Activated CD4-positive, alpha-beta T cell treated with anti-CD3 and anti-CD28 coated beads, Interleukin-2, amount 50 U/mL, for 24 hours (primary cell): ENCODE results near the gene ZCCHC14.
"Not testable (repeated sequence)": the region's sequence is repeated elsewhere in the genome, so short reads cannot be mapped to it uniquely, and the experiment has no call there.

Experiments
- DNase-seq, 2 donors: peaks; one replicate each; pipeline ENCODE4 v3.0.0-alpha.2; 2020; ENCODE audit warnings: low read depth in 1 of 2, low spot score in 1 of 2

ZCCHC14 gene

GRCh38 chr16:87497767-87498290, 5.0 kb upstream of the ZCCHC14 start:
- DNase-seq: not testable (repeated sequence)

- DNase-seq: not testable (repeated sequence)
Observed at GRCh38 chr16:87497023-87497766, 4.4 kb upstream of the ZCCHC14 start.

GRCh38 chr16:87496447-87496801, 3.6 kb upstream of the ZCCHC14 start:
- DNase-seq: no peak

GRCh38 chr16:87495578-87496446, 3.0 kb upstream of the ZCCHC14 start:
- DNase-seq: no peak

GRCh38 chr16:87493608-87494280, 920 bp upstream of the ZCCHC14 start:
- no peak for DNase-seq

GRCh38 chr16:87492291-87492630, 563 bp downstream of the ZCCHC14 start:
- DNase-seq: no peak

DNA sequence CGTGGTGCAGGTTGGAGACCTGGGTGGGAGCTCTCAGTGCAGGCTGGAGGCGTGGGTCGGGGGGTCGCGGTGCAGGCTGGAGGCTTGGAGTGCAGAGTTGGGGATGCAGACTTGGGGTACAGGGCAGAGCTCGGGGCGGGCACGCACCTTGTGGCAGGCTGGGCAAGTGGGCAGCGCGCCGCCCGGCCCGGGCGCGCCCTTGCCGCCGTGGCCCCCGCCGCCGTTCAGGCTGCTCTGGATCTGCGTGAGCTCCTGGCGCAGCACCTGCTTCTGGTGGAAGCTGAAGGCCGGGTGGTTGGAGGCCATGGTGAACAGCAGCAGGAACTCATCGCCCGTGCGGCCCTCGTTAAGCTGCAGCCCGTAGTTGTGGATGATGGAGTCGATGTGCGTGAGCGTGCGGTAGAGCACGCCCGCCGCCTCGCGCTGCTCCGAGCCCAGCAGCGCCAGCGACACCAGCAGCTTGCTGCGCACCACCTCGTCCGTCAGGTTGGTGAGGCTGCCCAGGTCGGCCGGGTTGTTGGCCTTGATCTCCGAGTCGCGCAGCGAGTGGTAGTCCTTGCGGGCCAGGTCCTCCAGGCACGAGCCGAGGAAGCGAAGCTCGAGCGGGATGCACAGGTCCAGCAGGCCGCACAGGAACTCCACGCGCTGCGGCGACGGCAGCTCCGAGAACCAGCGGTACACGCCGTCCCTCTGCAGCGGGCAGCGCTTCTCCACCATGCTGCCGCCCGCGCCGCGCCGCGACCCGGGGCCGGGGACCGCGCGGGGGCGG, 1.1 kb downstream of the ZCCHC14 start:
- no peak for DNase-seq

DNA sequence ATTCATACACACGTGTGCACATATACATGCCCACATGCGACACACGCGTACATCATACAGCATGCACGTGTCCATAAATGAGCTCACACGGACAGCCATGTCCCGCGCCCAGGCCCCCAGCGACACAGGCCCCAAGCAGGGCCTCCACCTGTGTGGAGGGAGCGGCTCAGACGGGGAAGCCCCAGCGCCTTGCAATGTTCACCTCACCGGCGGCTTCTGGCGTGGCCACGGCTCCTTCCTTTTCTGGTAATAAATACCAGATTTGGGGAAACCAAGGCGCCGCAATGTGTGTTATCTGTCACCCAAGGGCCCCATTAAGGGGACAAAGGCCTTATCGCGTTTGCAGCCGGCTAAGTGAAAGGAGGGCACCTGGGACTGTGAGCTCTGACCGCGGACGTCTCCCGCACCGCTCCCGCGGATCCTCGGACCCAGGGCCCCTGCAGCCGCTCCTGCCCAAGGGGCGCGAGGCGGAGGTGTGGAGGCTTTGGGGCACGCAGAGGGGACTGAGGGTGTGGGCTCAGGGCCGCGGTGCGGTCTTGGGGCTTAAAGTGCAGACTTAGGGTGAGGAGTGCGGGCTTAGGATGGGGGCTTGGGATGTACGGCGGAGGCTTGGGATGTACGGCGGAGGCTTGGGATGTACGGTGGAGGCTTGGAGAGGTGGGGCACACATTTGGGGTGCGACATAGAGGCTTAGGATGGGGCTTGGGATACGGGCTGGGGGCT, 1.9 kb downstream of the ZCCHC14 start:
- peak; percentile 34 to 40 for DNase-seq

GRCh38 chr16:87490096-87490798, 2.6 kb downstream of the ZCCHC14 start:
- DNase-seq: no peak

- no peak for DNase-seq
Observed at GRCh38 chr16:87489434-87490045, 3.3 kb downstream of the ZCCHC14 start.

GRCh38 chr16:87488960-87489359, 3.9 kb downstream of the ZCCHC14 start:
- not testable (repeated sequence) for DNase-seq

GRCh38 chr16:87487361-87487924, 5.4 kb downstream of the ZCCHC14 start:
- no peak for DNase-seq

GRCh38 chr16:87486713-87487247, 6.0 kb downstream of the ZCCHC14 start:
- DNase-seq: no peak

DNA sequence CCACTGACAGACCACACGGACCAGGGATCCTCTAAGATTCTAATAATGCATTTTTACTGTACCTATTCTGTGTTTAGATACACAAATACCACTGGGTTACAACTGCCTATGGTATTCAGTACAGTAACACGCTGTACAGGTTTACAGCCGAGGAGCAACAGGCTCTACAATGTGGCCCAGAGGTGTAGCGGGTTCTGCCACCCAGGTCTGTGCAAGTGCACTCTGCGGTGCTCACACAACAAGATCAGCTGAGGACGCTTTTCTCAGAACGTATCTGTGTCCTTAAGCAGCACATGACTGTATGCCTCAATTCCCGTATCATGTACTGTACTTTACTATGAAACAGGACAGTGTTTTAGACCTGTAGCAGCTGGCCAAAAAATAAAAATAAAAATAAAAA, 6.5 kb downstream of the ZCCHC14 start:
- no peak for DNase-seq

- not testable (repeated sequence) for DNase-seq
Observed at GRCh38 chr16:87485792-87486191, 7.0 kb downstream of the ZCCHC14 start.

GRCh38 chr16:87484487-87485331, 8.1 kb downstream of the ZCCHC14 start:
- DNase-seq: no peak

- DNase-seq: no peak
Observed at GRCh38 chr16:87483481-87483880, 9.3 kb downstream of the ZCCHC14 start.

DNA sequence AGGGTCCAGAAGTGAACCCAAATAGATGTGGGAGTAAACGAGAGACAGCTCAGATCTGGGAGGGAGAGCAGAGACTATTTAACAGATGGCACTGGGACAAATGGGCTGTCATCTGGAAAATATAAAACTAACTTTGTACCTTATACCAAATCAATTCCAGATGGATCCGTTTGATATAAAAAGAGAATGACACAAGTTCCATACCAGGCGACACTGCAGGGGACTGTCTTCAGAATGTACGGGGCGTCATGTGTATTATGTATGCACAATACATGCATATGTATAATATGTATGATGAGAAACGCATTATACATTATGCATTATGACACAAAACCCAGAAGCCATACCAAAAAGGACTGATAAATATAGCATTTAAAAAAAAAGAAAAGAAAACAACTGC, 10.2 kb downstream of the ZCCHC14 start:
- not testable (repeated sequence) for DNase-seq
